HUES48 (cell line): ENCODE measurements around the gene PODNL1.

Source experiments
- H3K27ac ChIP-seq: one replicate; pipeline ENCODE4 v1.7.0; 2013; ENCODE audit warnings: low read depth, low read length, inconsistent platforms
- H3K27me3 ChIP-seq: 2 replicates; pipeline ENCODE4 v1.6.1; 2013; ENCODE audit warnings: mild to moderate bottlenecking, low read length; ENCODE audit not compliant: control insufficient read depth, insufficient read depth
- H3K36me3 ChIP-seq: 2 replicates; pipeline ENCODE4 v1.6.1; 2013; ENCODE audit warnings: low read length; ENCODE audit not compliant: control insufficient read depth, insufficient read depth
- H3K4me1 ChIP-seq: 2 replicates; pipeline ENCODE4 v1.6.1; 2013; ENCODE audit warnings: mild to moderate bottlenecking, low read length; ENCODE audit not compliant: control insufficient read depth, insufficient read depth
- H3K4me3 ChIP-seq: 2 replicates; pipeline ENCODE4 v1.5.1; 2013; ENCODE audit warnings: mild to moderate bottlenecking, low read depth, low read length
- H3K9ac ChIP-seq: 2 replicates; pipeline ENCODE4 v1.6.1; 2013; ENCODE audit warnings: mild to moderate bottlenecking, low read depth, low read length, moderate library complexity
- H3K9me3 ChIP-seq: 2 replicates; pipeline ENCODE4 v1.6.1; 2013; ENCODE audit warnings: low read length; ENCODE audit not compliant: control insufficient read depth, insufficient read depth

Gene PODNL1

GRCh38 chr19:13888281-13888680, 49.9 kb downstream of the PODNL1 start:
- H3K27ac ChIP-seq = no peak overlapping the region
- no peaks in the 10 kb centered on the region for H3K27me3 ChIP-seq
- H3K36me3 ChIP-seq = no peaks in the 10 kb centered on the region
- no peaks in the 10 kb centered on the region for H3K4me1 ChIP-seq
- no peak overlapping the region for H3K9ac ChIP-seq
- H3K4me3 ChIP-seq = no peak overlapping the region
- no peaks in the 10 kb centered on the region for H3K9me3 ChIP-seq

GRCh38 chr19:13887517-13887916, 50.7 kb downstream of the PODNL1 start:
- no peak overlapping the region for H3K4me3 ChIP-seq
- no peaks in the 10 kb centered on the region for H3K4me1 ChIP-seq
- no peak overlapping the region for H3K9ac ChIP-seq
- H3K27ac ChIP-seq = no peak overlapping the region
- H3K27me3 ChIP-seq = no peaks in the 10 kb centered on the region
- H3K36me3 ChIP-seq = no peaks in the 10 kb centered on the region
- no peaks in the 10 kb centered on the region for H3K9me3 ChIP-seq

DNA sequence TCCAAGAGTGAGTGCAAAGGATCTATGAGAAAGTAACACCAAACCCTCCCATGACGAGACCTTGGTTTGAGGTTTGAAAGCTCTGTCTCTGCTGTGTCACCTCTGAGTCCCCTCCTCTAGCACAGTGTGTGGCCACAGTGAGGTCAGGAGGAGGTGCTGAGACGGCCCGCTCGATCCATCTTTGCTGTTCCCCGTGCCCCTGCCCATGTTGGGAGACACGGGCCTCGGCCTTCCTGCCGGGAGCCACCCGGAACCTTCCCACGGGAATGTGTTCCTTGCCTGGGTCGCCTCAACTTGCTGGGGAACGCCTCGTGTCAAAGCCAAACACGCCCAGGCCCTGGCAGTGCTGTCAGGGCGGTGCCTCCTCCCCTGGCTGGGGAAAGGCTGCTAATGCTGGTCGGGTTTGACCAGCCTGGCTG, 51.2 kb downstream of the PODNL1 start:
- H3K27ac ChIP-seq = no peak overlapping the region
- H3K27me3 ChIP-seq = no peaks in the 10 kb centered on the region
- H3K9me3 ChIP-seq = no peaks in the 10 kb centered on the region
- H3K36me3 ChIP-seq = no peaks in the 10 kb centered on the region
- no peak overlapping the region for H3K4me3 ChIP-seq
- H3K4me1 ChIP-seq = no peaks in the 10 kb centered on the region; the same call in 1 of the 2 replicates
- no peak overlapping the region for H3K9ac ChIP-seq

DNA sequence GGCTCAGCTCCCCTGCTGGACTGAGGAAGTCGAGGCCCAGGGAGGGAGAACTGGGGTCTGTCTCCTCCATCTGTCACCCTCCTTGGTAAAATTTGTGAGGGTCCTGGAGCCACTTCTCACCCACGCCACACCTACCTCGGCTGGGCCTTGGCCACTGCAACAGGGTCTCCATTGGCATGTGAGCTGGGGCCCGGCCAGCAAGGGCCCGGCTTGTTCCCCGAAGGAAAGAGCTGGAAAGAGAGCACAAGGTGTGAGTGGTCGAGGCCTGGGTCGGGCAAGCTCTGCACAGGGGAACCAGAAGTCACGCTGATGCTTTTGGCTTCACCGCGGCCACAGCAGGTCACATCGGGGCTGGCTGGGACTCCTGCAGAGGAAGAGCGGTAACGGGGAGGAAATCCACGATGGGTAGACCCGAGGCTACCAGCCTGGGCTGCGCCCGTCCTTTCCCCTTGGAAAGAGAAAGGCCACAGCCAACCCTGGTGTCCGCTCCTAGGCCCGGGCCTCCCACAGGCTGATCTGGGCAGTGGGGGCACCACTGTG, 52.3 kb downstream of the PODNL1 start:
- Histone ChIP-seq H3K9ac (no peak overlapping the region), H3K27ac (no peak overlapping the region), H3K27me3 (no peaks in the 10 kb centered on the region), H3K4me1 (peaks cover 8% of the 10 kb centered on the region), H3K9me3 (no peaks in the 10 kb centered on the region), H3K36me3 (no peaks in the 10 kb centered on the region), H3K4me3 (no peak overlapping the region)

- no peak overlapping the region for H3K27ac ChIP-seq
- H3K36me3 ChIP-seq = no peaks in the 10 kb centered on the region
- no peak overlapping the region for H3K4me3 ChIP-seq
- no peaks in the 10 kb centered on the region for H3K9me3 ChIP-seq
- no peak overlapping the region for H3K9ac ChIP-seq
- peaks cover 15% of the 10 kb centered on the region for H3K4me1 ChIP-seq
- no peaks in the 10 kb centered on the region for H3K27me3 ChIP-seq
Observed at GRCh38 chr19:13884726-13885591, 53.3 kb downstream of the PODNL1 start.

GRCh38 chr19:13883516-13884064, 54.6 kb downstream of the PODNL1 start:
- Histone ChIP-seq H3K27me3 (no peaks in the 10 kb centered on the region), H3K36me3 (no peaks in the 10 kb centered on the region), H3K4me1 (peaks cover 15% of the 10 kb centered on the region), H3K9ac (no peak overlapping the region), H3K27ac (no peak overlapping the region), H3K4me3 (no peak overlapping the region), H3K9me3 (no peaks in the 10 kb centered on the region)

DNA sequence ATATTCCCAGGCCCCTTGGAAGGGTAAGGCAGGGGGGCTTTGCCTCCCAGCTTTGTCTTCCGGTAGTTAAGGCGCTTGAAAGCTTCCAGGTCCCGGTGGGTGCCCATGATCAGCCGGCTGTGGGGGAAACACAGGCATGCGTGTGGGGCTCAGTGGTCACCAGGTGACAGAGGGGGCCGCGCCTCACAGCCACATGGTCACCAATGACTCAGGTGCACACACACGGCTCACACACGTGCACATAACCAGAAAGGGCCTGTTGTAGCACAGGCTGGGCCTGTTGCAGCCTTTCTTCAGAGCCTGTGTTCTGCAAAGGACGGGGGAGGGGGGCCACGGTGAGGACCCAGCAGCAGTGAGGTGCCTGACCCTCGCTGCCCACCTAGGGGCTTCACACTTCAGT, 55.4 kb downstream of the PODNL1 start:
- H3K9ac ChIP-seq = no peak overlapping the region
- H3K4me3 ChIP-seq = no peak overlapping the region
- no peak overlapping the region for H3K27ac ChIP-seq
- no peaks in the 10 kb centered on the region for H3K27me3 ChIP-seq
- peaks cover 15% of the 10 kb centered on the region for H3K4me1 ChIP-seq
- H3K9me3 ChIP-seq = no peaks in the 10 kb centered on the region
- no peaks in the 10 kb centered on the region for H3K36me3 ChIP-seq

DNA sequence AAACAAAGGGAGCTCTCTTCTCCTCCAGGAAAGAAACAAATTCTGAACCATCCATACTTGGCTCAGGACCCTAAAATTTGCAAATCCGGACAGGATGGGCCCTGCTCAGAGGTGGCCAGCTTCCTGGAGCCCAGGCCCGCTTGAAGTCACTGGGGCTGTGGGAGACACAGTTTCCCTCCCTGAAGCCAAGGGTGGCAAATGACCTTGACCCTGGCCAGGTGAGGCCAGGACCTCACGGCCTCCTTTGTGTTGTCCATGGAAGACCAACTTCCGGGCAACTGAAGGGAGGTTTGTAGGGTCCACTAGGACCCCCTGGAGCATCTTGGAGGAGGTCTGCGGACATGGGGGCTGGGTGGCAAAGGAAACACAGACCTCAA, 55.8 kb downstream of the PODNL1 start:
- Histone ChIP-seq H3K9me3 (no peaks in the 10 kb centered on the region), H3K9ac (no peak overlapping the region), H3K27ac (no peak overlapping the region), H3K4me3 (no peak overlapping the region), H3K36me3 (no peaks in the 10 kb centered on the region), H3K27me3 (0 out of 2 replicates have a peak, but pooled peaks cover under 1% of the 10 kb centered on the region), H3K4me1 (peaks cover 15% of the 10 kb centered on the region)

- peaks cover 15% of the 10 kb centered on the region for H3K4me1 ChIP-seq
- peak overlapping the region; percentile 80 for H3K27ac ChIP-seq
- H3K36me3 ChIP-seq = no peaks in the 10 kb centered on the region
- no peaks in the 10 kb centered on the region for H3K9me3 ChIP-seq
- H3K9ac ChIP-seq = no peak overlapping the region
- H3K27me3 ChIP-seq = peaks cover 6% of the 10 kb centered on the region; the same call in 1 of the 2 replicates
- H3K4me3 ChIP-seq = no peak overlapping the region
Observed at GRCh38 chr19:13881692-13882418, 56.4 kb downstream of the PODNL1 start.

GRCh38 chr19:13881251-13881691, 56.9 kb downstream of the PODNL1 start:
- peak overlapping the region; percentile 80 for H3K27ac ChIP-seq
- H3K9me3 ChIP-seq = no peaks in the 10 kb centered on the region
- H3K4me3 ChIP-seq = no peak overlapping the region
- H3K9ac ChIP-seq = no peak overlapping the region
- H3K4me1 ChIP-seq = peaks cover 15% of the 10 kb centered on the region
- peaks cover 7% of the 10 kb centered on the region; the same call in 1 of the 2 replicates for H3K27me3 ChIP-seq
- H3K36me3 ChIP-seq = no peaks in the 10 kb centered on the region
